ENCODE data around the gene REPS2. TPM values are rescaled to one million over a fixed set of nuclear protein-coding genes. Genes with fewer than 3 reads are reported as not detected.

REPS2 gene
- total RNA-seq, 1 experiment from 2014 or later = 4.5 TPM

DNA sequence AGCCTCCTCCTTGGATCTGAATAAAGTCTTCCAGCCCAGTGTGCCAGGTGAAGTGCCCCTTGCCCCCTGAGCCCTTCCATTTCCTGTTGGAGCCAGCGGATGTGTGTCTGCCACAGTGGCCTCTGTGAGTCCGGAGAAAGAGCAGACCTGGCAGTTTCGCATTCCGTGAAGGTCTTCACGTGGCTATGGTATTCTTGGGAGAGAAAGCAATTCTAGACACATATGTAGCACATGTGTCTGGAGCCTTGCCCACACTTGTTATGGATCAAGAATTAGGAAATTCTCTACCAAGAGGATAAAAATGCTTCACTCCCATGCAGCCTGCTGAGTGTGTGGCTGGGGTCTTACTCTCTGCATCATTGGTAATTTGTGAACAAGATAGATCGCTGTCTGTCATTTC, 130.9 kb downstream of the REPS2 start:
- ChIA-PET POLR2A (no interaction called here), CTCF (no interaction called here)
- TF ChIP-seq, protein P1, sequence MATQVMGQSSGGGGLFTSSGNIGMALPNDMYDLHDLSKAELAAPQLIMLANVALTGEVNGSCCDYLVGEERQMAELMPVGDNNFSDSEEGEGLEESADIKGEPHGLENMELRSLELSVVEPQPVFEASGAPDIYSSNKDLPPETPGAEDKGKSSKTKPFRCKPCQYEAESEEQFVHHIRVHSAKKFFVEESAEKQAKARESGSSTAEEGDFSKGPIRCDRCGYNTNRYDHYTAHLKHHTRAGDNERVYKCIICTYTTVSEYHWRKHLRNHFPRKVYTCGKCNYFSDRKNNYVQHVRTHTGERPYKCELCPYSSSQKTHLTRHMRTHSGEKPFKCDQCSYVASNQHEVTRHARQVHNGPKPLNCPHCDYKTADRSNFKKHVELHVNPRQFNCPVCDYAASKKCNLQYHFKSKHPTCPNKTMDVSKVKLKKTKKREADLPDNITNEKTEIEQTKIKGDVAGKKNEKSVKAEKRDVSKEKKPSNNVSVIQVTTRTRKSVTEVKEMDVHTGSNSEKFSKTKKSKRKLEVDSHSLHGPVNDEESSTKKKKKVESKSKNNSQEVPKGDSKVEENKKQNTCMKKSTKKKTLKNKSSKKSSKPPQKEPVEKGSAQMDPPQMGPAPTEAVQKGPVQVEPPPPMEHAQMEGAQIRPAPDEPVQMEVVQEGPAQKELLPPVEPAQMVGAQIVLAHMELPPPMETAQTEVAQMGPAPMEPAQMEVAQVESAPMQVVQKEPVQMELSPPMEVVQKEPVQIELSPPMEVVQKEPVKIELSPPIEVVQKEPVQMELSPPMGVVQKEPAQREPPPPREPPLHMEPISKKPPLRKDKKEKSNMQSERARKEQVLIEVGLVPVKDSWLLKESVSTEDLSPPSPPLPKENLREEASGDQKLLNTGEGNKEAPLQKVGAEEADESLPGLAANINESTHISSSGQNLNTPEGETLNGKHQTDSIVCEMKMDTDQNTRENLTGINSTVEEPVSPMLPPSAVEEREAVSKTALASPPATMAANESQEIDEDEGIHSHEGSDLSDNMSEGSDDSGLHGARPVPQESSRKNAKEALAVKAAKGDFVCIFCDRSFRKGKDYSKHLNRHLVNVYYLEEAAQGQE (IDR thresholded peaks at IDR 0.05; ENCODE audit: insufficient read depth in 1 of 2, low read depth in 2 of 2, low read length in 1 of 2) = no peak
- DNase-seq (ENCODE audit: low read depth, low spot score) = no peak
- Histone ChIP-seq H3K4me1 (ENCODE audit: control insufficient read depth, insufficient read depth, low read length) (no peaks in the 10 kb centered on the region), H3K9me3 (ENCODE audit: control insufficient read depth, insufficient read depth, low read depth, low read length) (no peaks in the 10 kb centered on the region), H3K4me3 (ENCODE audit: low read depth in 2 of 2, low read length in 2 of 2) (no peak overlapping the region), H3K27ac (ENCODE audit: low read length) (no peak overlapping the region), H3K27me3 (ENCODE audit: control insufficient read depth, insufficient read depth, low read length) (no peaks in the 10 kb centered on the region), H3K36me3 (ENCODE audit: control insufficient read depth, insufficient read depth, low read length) (no peaks in the 10 kb centered on the region)
- ATAC-seq = no peak
- intact Hi-C loops (cut with micrococcal nuclease; ENCODE audit: unreplicated experiment) (no loop called here), in situ Hi-C loops (cut with HindIII; ENCODE audit: low pct_unique_long_range_greater_than_20kb, low sequenced_read_pairs) (no loop called here)
- BruUV-seq (replicated peaks) = no TSS peak

DNA sequence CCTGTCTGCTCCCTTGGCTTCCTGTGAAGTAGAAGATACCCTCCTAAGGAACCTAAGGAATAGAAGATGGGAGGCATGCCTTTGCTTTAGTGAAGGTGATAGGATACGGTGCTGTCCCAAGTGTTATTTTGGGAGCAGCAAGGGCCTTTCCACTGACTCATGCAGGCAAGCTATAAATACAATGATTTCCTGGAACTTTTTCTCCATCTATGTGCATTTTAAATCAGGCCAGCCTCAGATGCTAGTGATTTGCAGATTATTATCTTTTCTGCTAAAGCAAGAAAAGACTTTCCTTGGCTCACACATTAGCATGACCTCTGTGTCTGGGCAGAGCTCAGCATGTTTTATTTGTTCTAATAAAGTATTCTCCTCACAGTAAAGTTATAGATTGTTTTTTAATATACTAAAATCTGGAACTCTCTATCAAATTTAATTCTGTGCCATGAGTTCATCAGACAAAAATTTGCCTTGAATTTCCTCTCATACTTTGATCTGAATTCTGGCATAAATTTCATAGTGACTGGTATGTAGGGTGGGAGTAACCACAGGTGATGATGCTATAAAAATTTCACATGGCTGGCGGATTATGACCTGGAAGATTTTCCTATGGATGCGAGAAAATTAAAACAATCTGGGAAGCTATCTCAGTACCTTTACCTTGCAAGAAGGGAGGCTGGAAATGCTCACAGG, 131.7 kb downstream of the REPS2 start:
- no peak for ATAC-seq
- H3K9me3 ChIP-seq (ENCODE audit: control insufficient read depth, insufficient read depth, low read depth, low read length) = no peaks in the 10 kb centered on the region
- no peak for DNase-seq (ENCODE audit: low read depth, low spot score)

DNA sequence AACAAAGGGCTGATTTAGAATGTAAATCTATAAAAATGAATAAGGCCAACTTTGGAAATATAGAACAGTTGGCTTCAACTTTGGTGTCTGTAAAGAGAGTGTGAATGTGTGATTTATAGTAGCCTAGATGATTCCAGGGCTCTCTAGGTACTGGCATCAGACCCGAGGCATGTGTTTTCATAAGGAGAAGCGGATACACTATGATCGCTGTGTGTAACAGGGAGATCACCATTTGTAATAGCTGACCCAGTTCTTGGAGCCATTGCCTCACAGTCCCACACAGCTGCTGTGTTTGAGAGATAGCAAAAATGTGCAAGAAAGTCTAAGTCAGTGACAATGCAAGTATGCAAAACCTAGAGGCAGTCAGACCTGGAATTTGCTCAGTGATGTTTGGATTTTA, 135.1 kb downstream of the REPS2 start:
- Histone ChIP-seq H3K27ac (ENCODE audit: low read length) (no peak overlapping the region), H3K9me3 (ENCODE audit: control insufficient read depth, insufficient read depth, low read depth, low read length) (no peaks in the 10 kb centered on the region), H3K4me1 (ENCODE audit: control insufficient read depth, insufficient read depth, low read length) (no peaks in the 10 kb centered on the region), H3K27me3 (ENCODE audit: control insufficient read depth, insufficient read depth, low read length) (no peaks in the 10 kb centered on the region), H3K4me3 (ENCODE audit: low read depth in 2 of 2, low read length in 2 of 2) (no peak overlapping the region), H3K36me3 (ENCODE audit: control insufficient read depth, insufficient read depth, low read length) (no peaks in the 10 kb centered on the region)
- TF ChIP-seq TCF7L2 (IDR thresholded peaks at IDR 0.05; ENCODE audit: low read depth, low read length) (no peak), POLR2AphosphoS5 (IDR thresholded peaks at IDR 0.05; ENCODE audit: low read depth, low read length) (no peak), SIN3A (IDR thresholded peaks at IDR 0.05; ENCODE audit: borderline replicate concordance, insufficient read depth, low read depth, low read length) (no peak)
- TF ChIP-seq, protein P1 (IDR thresholded peaks at IDR 0.05; ENCODE audit: insufficient read depth in 1 of 2, low read depth in 2 of 2, low read length in 1 of 2) = no peak
- DNase-seq (ENCODE audit: low read depth, low spot score) (no peak), ATAC-seq (no peak)
- intact Hi-C loops (cut with micrococcal nuclease; ENCODE audit: unreplicated experiment) (no loop called here), in situ Hi-C loops (cut with HindIII; ENCODE audit: low pct_unique_long_range_greater_than_20kb, low sequenced_read_pairs) (no loop called here)
- ChIA-PET POLR2A (no interaction called here), CTCF (no interaction called here)
- BruUV-seq (replicated peaks) = no TSS peak

More for the DNA sequence above, 131.7 kb downstream of the REPS2 start:
- ChIA-PET CTCF (no interaction called here), POLR2A (no interaction called here)
- Histone ChIP-seq H3K4me3 (ENCODE audit: low read depth in 2 of 2, low read length in 2 of 2) (no peak overlapping the region), H3K36me3 (ENCODE audit: control insufficient read depth, insufficient read depth, low read length) (no peaks in the 10 kb centered on the region), H3K27me3 (ENCODE audit: control insufficient read depth, insufficient read depth, low read length) (no peaks in the 10 kb centered on the region), H3K4me1 (ENCODE audit: control insufficient read depth, insufficient read depth, low read length) (no peaks in the 10 kb centered on the region), H3K27ac (ENCODE audit: low read length) (no peak overlapping the region)
- in situ Hi-C loops (cut with HindIII; ENCODE audit: low pct_unique_long_range_greater_than_20kb, low sequenced_read_pairs) (no loop called here), intact Hi-C loops (cut with micrococcal nuclease; ENCODE audit: unreplicated experiment) (no loop called here)
- BruUV-seq (replicated peaks) = no TSS peak
- TF ChIP-seq, protein P2, sequence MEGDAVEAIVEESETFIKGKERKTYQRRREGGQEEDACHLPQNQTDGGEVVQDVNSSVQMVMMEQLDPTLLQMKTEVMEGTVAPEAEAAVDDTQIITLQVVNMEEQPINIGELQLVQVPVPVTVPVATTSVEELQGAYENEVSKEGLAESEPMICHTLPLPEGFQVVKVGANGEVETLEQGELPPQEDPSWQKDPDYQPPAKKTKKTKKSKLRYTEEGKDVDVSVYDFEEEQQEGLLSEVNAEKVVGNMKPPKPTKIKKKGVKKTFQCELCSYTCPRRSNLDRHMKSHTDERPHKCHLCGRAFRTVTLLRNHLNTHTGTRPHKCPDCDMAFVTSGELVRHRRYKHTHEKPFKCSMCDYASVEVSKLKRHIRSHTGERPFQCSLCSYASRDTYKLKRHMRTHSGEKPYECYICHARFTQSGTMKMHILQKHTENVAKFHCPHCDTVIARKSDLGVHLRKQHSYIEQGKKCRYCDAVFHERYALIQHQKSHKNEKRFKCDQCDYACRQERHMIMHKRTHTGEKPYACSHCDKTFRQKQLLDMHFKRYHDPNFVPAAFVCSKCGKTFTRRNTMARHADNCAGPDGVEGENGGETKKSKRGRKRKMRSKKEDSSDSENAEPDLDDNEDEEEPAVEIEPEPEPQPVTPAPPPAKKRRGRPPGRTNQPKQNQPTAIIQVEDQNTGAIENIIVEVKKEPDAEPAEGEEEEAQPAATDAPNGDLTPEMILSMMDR (IDR thresholded peaks at IDR 0.05) = no peak
- no peak for TF ChIP-seq TCF7L2 (IDR thresholded peaks at IDR 0.05; ENCODE audit: low read depth, low read length)
- TF ChIP-seq SIN3A (IDR thresholded peaks at IDR 0.05; ENCODE audit: borderline replicate concordance, insufficient read depth, low read depth, low read length) = no peak

Data from Panc1 (cell line).